SKM-1 treated with dmso at 0.1 percent for 144 hours (cell line): ENCODE results near the gene ZNF585A.
"Not testable (repeated sequence)": the region's sequence is repeated elsewhere in the genome, so short reads cannot be mapped to it uniquely, and the experiment has no call there.

Experiments used
- DNase-seq: peaks from one replicate; lab custom pipeline; 2025; ENCODE audit not compliant: unreplicated experiment; lab: John Stamatoyannopoulos, UW

ZNF585A gene

DNA sequence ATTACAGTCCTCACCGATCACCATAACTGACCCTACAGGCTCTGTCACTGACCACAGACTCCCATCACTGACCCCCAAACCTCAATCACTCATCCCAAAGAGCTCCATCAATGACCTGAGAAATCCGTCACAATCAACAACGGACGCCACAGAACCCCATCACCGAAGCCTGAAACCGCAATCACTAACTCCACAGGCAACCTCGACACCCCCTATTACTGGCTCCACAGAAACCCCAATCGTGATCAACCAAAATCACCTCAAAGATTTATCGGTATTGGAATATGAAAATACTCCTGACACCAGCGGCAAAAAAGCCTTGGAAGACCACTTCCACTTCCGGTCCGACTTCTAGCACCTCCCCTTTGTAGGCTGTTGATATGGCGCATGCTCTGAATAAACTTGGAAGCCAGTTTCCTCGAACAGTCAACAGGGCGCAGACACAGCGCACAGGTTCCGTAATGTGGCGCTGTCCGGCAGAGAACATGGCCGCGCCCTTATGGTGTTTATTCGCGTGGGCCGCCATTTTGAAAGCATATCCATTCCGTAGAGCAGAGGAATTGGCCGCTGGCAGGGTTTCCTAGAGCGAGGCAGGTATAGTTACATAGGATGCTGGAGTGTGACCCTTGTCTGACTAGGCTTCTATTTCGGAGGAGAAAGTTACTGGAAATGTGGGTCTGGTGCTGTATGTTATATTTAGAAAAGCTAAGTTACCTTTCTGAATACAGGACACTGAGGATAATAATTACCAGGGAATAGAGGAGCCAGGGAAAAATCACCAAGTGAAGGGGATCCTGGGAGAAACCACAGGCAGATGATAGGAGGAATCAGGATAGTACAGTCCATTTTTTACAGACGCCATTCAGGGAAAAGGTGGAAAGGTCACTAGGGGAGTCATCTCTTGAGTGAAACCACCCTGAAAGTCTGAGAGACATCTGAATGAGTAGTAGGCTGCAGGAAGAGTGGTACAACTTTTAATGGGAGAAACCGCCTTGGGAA lies at the start of gene ZNF585A:
Gene ZNF585A (minus strand): TSS at position 328 of the 999 bp plus-strand sequence. CDS start 2,785 bp downstream, outside the sequence.
- DNase-seq, result peak; percentile 94

DNA sequence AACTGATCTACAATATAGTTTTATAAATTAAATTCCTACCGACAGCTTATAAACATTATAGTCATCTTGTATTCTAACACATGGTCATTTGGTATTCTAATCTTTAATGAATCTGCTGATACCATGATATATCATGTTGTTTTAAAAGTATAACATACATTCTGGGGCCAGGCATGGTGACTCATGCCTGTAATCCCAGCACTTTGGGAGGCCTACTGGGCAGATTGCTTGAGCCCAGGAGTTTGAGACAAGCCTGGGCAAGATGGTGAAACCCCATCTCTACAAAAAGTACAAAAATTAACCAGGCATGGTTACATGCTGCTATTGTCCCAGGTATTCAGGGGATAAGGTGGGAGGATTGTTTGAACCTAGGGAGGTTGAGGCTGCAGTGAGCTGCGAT lies 48.6 kb upstream of the ZNF585A start:
- DNase-seq, result no peak

DNA sequence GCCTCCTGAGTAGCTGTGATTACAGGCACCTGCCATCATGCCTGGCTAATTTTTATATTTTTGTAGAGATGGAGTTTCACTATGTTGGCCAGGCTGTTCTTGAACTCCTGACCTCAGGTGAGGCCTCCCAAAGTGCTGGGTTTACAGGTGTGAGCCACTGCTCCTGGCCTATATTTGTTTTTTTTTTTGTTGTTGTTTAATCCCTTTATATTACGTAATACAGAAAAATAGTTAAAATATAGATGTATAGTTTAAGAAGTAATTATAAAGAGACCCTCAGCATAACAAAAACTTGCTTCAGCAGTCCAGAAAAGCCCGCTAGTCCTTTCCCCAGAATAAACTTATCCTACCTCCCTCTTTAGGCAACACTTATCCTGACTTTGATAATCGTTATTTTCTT lies 47.9 kb upstream of the ZNF585A start:
- DNase-seq, result no peak

- no peak for DNase-seq
Measured at GRCh38 chr19:37218592-37218935, 46.1 kb upstream of the ZNF585A start.

DNA sequence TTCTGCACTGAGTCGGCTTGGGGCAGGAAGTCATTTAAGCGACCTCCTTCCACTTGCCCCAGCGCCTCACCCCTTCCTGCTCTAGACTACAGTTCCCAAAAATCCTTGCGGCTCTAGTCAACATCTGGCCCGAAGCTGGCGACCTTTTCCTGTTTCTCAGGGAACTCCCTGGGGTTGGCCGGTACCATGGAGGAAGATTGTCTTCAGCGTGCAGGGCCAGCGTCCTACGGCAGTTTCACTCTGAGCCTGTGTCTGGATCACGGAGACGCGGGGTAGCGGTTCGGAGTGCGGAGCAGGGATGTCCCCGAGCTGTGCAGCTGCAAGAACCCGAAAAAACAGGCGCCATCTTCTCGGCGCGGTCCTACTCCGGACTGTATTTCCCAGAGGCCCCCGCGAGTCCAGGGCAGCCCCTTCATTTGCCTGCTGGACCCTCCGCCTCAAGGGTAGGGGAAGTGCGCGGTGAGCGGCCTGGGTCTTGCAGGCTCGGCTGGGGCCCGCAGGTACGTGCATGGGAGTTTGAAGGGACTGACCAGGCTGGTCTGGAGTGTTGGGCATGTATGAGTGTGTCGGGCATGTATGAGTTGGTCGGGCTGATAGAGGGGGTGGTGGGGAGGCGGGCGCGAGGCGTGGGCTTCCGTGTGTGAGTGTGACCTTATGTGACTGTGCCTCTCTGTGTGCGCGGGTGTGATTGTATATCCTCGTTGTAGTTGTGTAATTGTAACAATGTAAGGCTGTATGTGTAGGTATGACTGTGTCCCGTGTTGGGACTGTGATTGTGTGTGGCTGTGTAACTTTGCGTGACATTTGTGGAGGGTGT lies 45.5 kb upstream of the ZNF585A start, which contains the start of gene ZNF383:
Gene ZNF383 (plus strand): TSS at position 440 of the 817 bp plus-strand sequence. CDS start 12,240 bp downstream, outside the sequence.
- peak; percentile 91 for DNase-seq

DNA sequence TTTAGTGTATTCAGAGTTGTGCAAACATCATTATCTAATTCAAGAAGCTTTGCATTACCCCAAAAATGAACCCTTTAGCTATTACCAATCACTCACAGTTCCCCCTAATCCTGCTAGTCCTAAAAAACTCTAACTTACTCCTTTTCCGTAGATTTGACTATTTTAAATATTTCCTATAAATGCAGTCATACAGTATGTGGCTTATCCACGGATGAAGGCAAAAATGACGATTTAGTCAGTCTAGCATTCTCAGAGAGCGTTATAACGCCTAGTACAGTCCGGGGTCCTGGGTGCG lies 44.9 kb upstream of the ZNF585A start:
- DNase-seq, result no peak

DNA sequence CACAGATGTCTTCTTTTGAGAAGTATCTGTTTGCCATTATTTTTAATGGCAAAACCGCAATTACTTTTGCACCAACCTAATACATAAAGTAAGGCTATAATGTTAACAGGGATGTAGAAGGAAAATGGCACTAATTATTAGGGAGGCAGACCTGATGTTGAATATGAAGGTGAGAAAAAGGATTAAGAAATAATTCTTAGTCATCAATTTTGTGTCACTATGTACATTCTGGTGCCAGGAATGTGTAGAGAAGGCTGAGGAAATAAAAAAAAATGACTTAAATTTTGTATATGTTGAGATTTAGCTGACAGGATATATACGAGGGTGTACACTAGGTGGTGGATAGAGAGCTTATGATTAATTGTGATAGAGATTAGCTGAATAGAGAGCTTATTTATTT lies 25.3 kb upstream of the ZNF585A start:
- DNase-seq, result no peak

- DNase-seq, result not testable (repeated sequence)
Measured at GRCh38 chr19:37197115-37197514, 24.6 kb upstream of the ZNF585A start.

DNA sequence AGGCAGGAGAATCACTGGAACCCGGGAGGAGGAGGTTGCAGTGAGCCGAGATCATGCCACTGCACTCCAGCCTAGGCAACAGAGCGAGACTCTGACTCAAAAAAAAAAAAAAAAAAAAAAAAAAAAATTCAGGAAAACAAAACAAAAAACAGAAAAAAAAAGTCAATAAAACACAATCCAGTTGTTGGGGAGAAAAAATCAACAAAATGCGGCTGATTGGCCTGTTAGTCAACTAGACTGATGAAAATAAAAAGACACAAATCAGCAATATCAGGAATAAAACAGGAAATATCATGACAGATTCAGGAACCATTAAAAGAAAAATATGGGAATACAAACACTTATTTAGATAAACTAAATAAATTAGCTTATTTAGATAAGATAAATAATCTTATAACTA lies 22.8 kb upstream of the ZNF585A start:
- DNase-seq, result not testable (repeated sequence)

DNA sequence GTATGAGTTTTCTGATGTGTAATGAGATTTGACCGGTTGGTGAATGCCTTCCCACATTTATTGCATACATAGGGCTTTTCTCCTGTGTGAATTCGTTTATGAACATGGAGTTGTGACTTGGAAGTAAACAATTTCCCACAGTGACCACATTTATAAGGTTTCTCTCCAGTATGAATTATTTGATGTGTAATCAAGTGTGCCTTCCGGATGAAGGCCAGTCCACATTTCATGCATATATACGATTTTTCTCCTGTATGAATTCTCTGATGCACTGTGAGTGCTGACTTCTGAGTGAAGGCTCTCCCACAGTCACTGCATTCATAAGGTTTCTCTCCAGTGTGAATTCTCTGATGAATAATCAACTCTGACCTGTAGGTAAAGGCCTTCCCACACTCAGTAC lies 13.6 kb upstream of the ZNF585A start:
- not testable (repeated sequence) for DNase-seq

GRCh38 chr19:37165635-37166034 lies 6.9 kb downstream of the ZNF585A start:
- no peak for DNase-seq

DNA sequence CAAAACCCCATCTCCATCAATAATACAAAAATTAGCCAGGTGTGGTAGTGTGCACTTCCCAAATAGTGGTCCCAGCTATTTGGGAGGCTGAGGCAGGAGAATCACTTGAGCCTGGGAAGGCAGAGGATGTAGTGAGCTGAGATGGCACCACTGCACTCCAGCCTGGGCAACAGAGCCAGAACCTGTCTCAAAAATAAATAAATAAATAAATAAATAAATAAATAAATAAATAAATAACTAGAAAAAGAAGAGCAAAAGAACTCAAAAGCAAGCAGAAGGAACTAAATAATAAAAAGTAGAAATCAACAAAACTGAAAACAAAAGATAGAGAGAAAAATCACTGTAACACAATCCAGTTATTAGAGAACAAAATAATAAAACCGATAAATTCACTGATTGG lies 12.3 kb downstream of the ZNF585A start:
- DNase-seq, result no peak

DNA sequence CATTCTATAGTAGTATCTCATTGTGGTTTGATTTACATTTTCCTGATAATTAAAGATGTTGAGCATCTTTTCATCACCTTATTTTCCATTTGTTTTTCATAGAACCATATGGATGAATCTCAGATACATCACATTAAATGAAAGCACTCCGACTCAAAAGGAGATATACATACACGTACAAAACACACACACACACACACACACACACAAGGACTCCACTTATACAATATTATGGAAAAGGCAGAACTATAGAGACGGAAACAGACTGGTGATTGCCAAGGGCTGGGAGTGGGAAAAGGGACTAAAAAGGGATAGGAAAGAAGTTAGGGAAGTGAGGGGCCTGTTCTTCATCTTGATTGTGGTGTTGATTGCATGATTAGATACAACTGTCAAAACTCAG lies 24.3 kb downstream of the ZNF585A start:
- DNase-seq, result no peak

GRCh38 chr19:37136111-37136510 lies 36.4 kb downstream of the ZNF585A start:
- no peak for DNase-seq

GRCh38 chr19:37128821-37129177 lies 43.7 kb downstream of the ZNF585A start:
- DNase-seq, result no peak

- DNase-seq, result no peak
Measured at GRCh38 chr19:37127999-37128820, 44.3 kb downstream of the ZNF585A start.

DNA sequence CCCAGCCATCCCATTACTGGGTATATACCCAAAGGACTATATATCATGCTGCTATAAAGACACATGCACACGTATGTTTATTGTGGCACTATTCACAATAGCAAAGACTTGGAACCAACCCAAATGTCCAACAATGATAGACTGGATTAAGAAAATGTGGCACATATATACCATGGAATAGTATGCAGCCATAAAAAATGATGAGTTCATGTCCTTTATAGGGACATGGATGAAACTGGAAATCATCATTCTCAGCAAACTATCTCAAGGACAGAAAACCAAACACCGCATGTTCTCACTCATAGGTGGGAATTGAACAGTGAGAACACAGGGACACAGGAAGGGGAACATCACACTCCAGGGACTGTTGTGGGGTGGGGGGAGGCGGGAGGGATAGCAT lies 50.4 kb downstream of the ZNF585A start:
- not testable (repeated sequence) for DNase-seq

DNA sequence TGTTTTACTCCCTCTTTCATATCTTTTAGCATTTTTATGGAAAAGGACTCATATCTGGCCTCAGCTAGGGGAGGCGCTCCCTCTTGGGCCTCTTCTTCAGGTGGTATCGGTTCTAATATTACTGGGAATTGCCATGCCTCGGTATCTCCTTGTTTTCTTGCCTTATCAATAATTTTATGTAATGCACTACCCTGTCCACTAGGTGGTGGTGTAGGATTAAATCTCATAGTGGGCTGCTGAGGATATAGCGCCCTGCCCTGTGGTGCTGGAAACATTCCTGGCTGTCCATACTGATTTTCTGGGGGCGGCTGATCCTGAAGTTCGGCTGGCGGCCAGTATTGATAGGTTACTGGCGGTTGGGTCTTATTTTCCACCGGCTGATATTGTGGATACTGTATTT lies 58.5 kb downstream of the ZNF585A start:
- DNase-seq, result no peak

- DNase-seq, result not testable (repeated sequence)
Measured at GRCh38 chr19:37111753-37112152, 60.7 kb downstream of the ZNF585A start.

- not testable (repeated sequence) for DNase-seq
Measured at GRCh38 chr19:37104135-37104534, 68.4 kb downstream of the ZNF585A start.

- no peak for DNase-seq
Measured at GRCh38 chr19:37098570-37098969, 73.9 kb downstream of the ZNF585A start.
